Measurements from ENCODE around the gene GCLC. TPM values are rescaled to one million over a fixed set of nuclear protein-coding genes. Genes with fewer than 3 reads are reported as not detected.
A peak's percentile ranks its signal among the peaks of the same experiment; 100 is the strongest.

The GCLC gene
- total RNA-seq, 4 donors from 2014 or later, result 63.5 to 84.3 (median 71.7) TPM

GRCh38 chr6:53469163-53469562, 75.7 kb downstream of the GCLC start:
- no peak overlapping the region for H3K4me3 ChIP-seq
- no peaks in the 10 kb centered on the region for H3K4me1 ChIP-seq
- no peaks in the 10 kb centered on the region for H3K9me3 ChIP-seq
- no peak overlapping the region for H3K27ac ChIP-seq
- TF ChIP-seq POLR2AphosphoS5 (IDR thresholded peaks at IDR 0.05) (no peak), POLR2A (IDR thresholded peaks at IDR 0.05) (no peak), CTCF (IDR thresholded peaks at IDR 0.05) (no peak), EP300 (IDR thresholded peaks at IDR 0.05) (no peak)
- ATAC-seq, result no peak
- H3K27me3 ChIP-seq, result no peaks in the 10 kb centered on the region
- H3K36me3 ChIP-seq, result no peaks in the 10 kb centered on the region
- 69 to 74% methylated on average over 1 of the region's 1 CpG for WGBS, 2 donors (ENCODE audit: low coverage in 1 of 2)

- Histone ChIP-seq H3K4me3 (no peak overlapping the region), H3K27ac (no peak overlapping the region), H3K4me1 (no peaks in the 10 kb centered on the region), H3K27me3 (no peaks in the 10 kb centered on the region), H3K36me3 (no peaks in the 10 kb centered on the region), H3K9me3 (no peaks in the 10 kb centered on the region)
- 6 to 18% methylated on average over 1 of the region's 1 CpG for WGBS, 2 donors (ENCODE audit: low coverage in 1 of 2)
- ATAC-seq, result no peak
- TF ChIP-seq POLR2A (IDR thresholded peaks at IDR 0.05), result no peak
Observed at GRCh38 chr6:53466257-53466656, 78.6 kb downstream of the GCLC start.

- peak; percentile 49 for ATAC-seq
- Histone ChIP-seq H3K4me3 (no peak overlapping the region), H3K27me3 (no peaks in the 10 kb centered on the region), H3K9me3 (no peaks in the 10 kb centered on the region), H3K27ac (no peak overlapping the region), H3K36me3 (no peaks in the 10 kb centered on the region), H3K4me1 (no peaks in the 10 kb centered on the region)
- TF ChIP-seq POLR2A (IDR thresholded peaks at IDR 0.05) (no peak), POLR2AphosphoS5 (IDR thresholded peaks at IDR 0.05) (no peak), EP300 (IDR thresholded peaks at IDR 0.05) (no peak), CTCF (IDR thresholded peaks at IDR 0.05) (no peak)
- 81 to 85% methylated on average over 3 to 5 of the region's 5 CpGs for WGBS, 2 donors (ENCODE audit: low coverage in 1 of 2)
Observed at GRCh38 chr6:53465732-53466131, 79.2 kb downstream of the GCLC start.

GRCh38 chr6:53464927-53465460, 79.9 kb downstream of the GCLC start:
- 83 to 91% methylated on average over 2 to 7 of the region's 7 CpGs for WGBS, 2 donors (ENCODE audit: low coverage in 1 of 2)
- H3K27ac ChIP-seq, result no peak overlapping the region
- ATAC-seq, result peak; percentile 66

GRCh38 chr6:53464483-53464882, 80.4 kb downstream of the GCLC start:
- no peaks in the 10 kb centered on the region for H3K27me3 ChIP-seq
- ATAC-seq, result peak; percentile 10
- H3K36me3 ChIP-seq, result no peaks in the 10 kb centered on the region
- no peaks in the 10 kb centered on the region for H3K9me3 ChIP-seq
- no peak overlapping the region for H3K4me3 ChIP-seq
- no peaks in the 10 kb centered on the region for H3K4me1 ChIP-seq
- H3K27ac ChIP-seq, result no peak overlapping the region
- TF ChIP-seq POLR2AphosphoS5 (IDR thresholded peaks at IDR 0.05), result no peak
- no peak for TF ChIP-seq EP300 (IDR thresholded peaks at IDR 0.05)
- no peak for TF ChIP-seq POLR2A (IDR thresholded peaks at IDR 0.05)
- TF ChIP-seq CTCF (IDR thresholded peaks at IDR 0.05), result no peak
- WGBS, 2 donors (ENCODE audit: low coverage in 1 of 2), result 94 to 95% methylated on average over 3 to 5 of the region's 5 CpGs

More at GRCh38 chr6:53464927-53465460, 79.9 kb downstream of the GCLC start:
- Histone ChIP-seq H3K36me3 (no peaks in the 10 kb centered on the region), H3K4me3 (no peak overlapping the region), H3K4me1 (no peaks in the 10 kb centered on the region), H3K9me3 (no peaks in the 10 kb centered on the region), H3K27me3 (no peaks in the 10 kb centered on the region)
- no peak for TF ChIP-seq EP300 (IDR thresholded peaks at IDR 0.05)
- TF ChIP-seq POLR2AphosphoS5 (IDR thresholded peaks at IDR 0.05), result peak; percentile 14

- TF ChIP-seq POLR2A (IDR thresholded peaks at IDR 0.05) (no peak), POLR2AphosphoS5 (IDR thresholded peaks at IDR 0.05) (no peak), CTCF (IDR thresholded peaks at IDR 0.05) (no peak), EP300 (IDR thresholded peaks at IDR 0.05) (no peak)
- no peak for ATAC-seq
- H3K9me3 ChIP-seq, result no peaks in the 10 kb centered on the region
- H3K27ac ChIP-seq, result no peak overlapping the region
- no peaks in the 10 kb centered on the region for H3K4me1 ChIP-seq
- H3K36me3 ChIP-seq, result no peaks in the 10 kb centered on the region
- WGBS, 2 donors (ENCODE audit: low coverage in 1 of 2), result 41 to 44% methylated on average over 5 of the region's 5 CpGs
- no peak overlapping the region for H3K4me3 ChIP-seq
- H3K27me3 ChIP-seq, result no peaks in the 10 kb centered on the region
Observed at GRCh38 chr6:53461696-53462095, 83.2 kb downstream of the GCLC start.
